Measurements from ENCODE around the gene C17orf78. TPM values are rescaled to one million over a fixed set of nuclear protein-coding genes. Genes with fewer than 3 reads are reported as not detected.

The C17orf78 gene
- total RNA-seq, 3 donors from 2014 or later = not detected

DNA sequence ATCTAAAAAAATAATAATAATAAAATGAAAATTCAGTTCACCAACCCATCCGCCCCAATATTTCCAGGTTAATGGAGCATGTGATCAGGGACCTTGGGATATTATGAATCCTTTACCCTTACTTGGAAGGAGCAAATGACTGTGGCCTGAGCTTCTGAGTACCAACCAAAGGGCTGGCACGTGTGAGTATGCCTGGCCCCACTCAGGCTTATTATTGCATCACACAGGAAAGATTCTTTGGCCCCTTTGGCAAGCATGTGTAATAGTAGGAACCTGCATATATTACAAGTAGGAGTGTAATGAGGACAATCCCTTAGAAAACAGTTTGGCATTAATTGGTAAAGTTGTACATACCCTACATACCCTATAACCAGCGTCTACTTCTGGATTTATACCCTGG lies 7.2 kb upstream of the C17orf78 start:
- TF ChIP-seq POLR2AphosphoS5 (IDR thresholded peaks at IDR 0.05) (no peak), POLR2A (IDR thresholded peaks at IDR 0.05) (no peak)
- TF ChIP-seq, protein P1, sequence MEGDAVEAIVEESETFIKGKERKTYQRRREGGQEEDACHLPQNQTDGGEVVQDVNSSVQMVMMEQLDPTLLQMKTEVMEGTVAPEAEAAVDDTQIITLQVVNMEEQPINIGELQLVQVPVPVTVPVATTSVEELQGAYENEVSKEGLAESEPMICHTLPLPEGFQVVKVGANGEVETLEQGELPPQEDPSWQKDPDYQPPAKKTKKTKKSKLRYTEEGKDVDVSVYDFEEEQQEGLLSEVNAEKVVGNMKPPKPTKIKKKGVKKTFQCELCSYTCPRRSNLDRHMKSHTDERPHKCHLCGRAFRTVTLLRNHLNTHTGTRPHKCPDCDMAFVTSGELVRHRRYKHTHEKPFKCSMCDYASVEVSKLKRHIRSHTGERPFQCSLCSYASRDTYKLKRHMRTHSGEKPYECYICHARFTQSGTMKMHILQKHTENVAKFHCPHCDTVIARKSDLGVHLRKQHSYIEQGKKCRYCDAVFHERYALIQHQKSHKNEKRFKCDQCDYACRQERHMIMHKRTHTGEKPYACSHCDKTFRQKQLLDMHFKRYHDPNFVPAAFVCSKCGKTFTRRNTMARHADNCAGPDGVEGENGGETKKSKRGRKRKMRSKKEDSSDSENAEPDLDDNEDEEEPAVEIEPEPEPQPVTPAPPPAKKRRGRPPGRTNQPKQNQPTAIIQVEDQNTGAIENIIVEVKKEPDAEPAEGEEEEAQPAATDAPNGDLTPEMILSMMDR (IDR thresholded peaks at IDR 0.05) = no peak
- no peak for DNase-seq (ENCODE audit: low spot score in 2 of 2)
- Histone ChIP-seq H3K4me3 (no peak overlapping the region), H3K27me3 (no peaks in the 10 kb centered on the region), H3K4me1 (no peaks in the 10 kb centered on the region), H3K9me3 (no peaks in the 10 kb centered on the region), H3K27ac (no peak overlapping the region), H3K36me3 (no peaks in the 10 kb centered on the region)
- intact Hi-C loops (cut with DNase I; ENCODE audit: low total_unique reads) = no loop called here

DNA sequence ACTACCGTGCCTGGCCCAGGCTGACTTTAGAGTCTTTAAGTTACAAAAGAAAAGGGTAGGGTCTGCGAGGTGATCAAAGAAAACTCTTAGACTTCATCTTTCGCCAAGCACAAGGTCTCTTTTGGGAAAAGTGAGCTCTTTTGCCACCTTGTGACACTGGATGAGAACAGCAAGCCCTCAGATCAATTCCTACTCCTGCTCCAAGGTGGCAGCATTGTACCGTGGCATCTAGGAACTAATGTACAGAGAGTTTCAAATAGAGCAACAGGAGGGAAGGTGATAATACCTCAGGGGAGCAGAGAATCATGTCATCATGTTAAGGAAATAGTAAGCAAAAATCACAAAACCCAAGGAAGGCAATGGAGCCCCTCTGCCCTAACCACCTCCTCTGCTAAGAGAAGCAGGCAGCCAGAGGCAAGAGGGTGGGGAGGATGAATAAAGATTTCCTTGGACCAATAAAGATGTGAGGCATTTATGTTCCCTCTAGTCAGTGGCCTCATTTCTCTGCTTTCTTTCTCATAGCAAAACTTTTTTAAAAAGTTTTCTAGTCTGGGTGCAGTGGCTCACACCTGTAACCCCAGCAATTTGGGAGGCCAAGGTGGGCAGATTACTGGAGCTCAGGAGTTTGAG lies 2.1 kb upstream of the C17orf78 start:
- TF ChIP-seq POLR2A (IDR thresholded peaks at IDR 0.05) = no peak
- TF ChIP-seq POLR2AphosphoS5 (IDR thresholded peaks at IDR 0.05) = no peak
- TF ChIP-seq, protein P1 (IDR thresholded peaks at IDR 0.05) = peak; percentile 85 to 99 (median 99)
- Histone ChIP-seq H3K36me3 (no peaks in the 10 kb centered on the region), H3K4me1 (no peaks in the 10 kb centered on the region), H3K9me3 (no peaks in the 10 kb centered on the region), H3K27me3 (no peaks in the 10 kb centered on the region), H3K4me3 (no peak overlapping the region), H3K27ac (no peak overlapping the region)
- intact Hi-C loops (cut with DNase I; ENCODE audit: low total_unique reads) = no loop called here
- peak in 1 of 2 donors; percentile 65 for DNase-seq (ENCODE audit: low spot score in 2 of 2)

DNA sequence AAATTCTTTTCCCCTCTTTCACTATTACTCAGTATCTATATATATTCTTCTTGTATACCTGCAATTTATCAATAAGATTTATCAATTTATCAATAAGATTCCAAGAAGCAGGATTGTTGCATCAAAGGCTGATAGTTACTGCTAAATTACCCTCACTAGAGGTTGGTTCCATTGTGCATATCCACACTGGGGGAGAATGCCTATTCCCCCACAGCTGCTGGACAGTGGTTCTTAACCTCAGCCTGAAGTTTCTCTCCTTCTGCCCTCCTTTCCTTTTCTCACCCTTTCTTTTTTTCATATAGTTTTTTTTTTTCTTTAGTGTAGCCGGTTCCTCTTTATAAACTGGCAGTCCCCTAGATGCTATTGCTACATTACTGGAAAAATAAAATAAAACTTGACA lies 6.3 kb downstream of the C17orf78 start:
- H3K4me1 ChIP-seq = no peaks in the 10 kb centered on the region
- TF ChIP-seq POLR2A (IDR thresholded peaks at IDR 0.05) = no peak
- no peak for TF ChIP-seq POLR2AphosphoS5 (IDR thresholded peaks at IDR 0.05)
- TF ChIP-seq, protein P1 (IDR thresholded peaks at IDR 0.05) = no peak
- H3K9me3 ChIP-seq = no peaks in the 10 kb centered on the region
- no peaks in the 10 kb centered on the region for H3K36me3 ChIP-seq
- no peaks in the 10 kb centered on the region for H3K27me3 ChIP-seq
- intact Hi-C loops (cut with DNase I; ENCODE audit: low total_unique reads) = no loop called here
- no peak overlapping the region for H3K27ac ChIP-seq
- DNase-seq (ENCODE audit: low spot score in 2 of 2) = no peak
- no peak overlapping the region for H3K4me3 ChIP-seq

DNA sequence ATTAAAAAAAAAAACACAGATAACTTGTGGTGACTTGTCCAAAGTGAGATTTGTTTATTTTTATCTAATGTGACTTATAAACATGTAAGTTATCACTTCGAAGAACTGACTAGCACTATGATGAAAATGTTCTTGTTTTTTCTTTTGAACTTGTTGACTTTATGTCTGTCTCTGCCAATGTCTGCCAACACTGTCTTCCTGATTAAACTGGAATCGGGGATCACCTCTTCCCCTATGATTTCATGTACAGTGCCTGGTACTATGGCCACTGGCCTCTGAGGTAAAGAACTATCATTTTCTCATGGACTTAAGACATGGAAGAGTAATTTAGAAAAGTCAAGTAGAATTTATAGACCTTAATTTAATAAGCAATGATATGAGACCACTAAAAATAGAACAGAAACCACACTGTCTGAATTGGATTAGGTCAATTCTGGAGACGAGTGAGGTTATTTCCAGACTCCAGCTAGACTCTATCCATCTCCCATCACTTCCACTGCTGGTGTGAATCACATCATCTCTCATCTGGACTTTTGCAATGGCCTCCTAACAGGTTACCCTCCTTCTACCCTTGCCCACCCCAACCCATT lies 8.9 kb downstream of the C17orf78 start:
- H3K4me1 ChIP-seq = no peaks in the 10 kb centered on the region
- no peak for DNase-seq (ENCODE audit: low spot score in 2 of 2)
- intact Hi-C loops (cut with DNase I; ENCODE audit: low total_unique reads) = no loop called here
- H3K4me3 ChIP-seq = no peak overlapping the region
- no peak overlapping the region for H3K27ac ChIP-seq
- no peaks in the 10 kb centered on the region for H3K27me3 ChIP-seq
- H3K9me3 ChIP-seq = no peaks in the 10 kb centered on the region
- TF ChIP-seq POLR2AphosphoS5 (IDR thresholded peaks at IDR 0.05) (no peak), POLR2A (IDR thresholded peaks at IDR 0.05) (no peak)
- TF ChIP-seq, protein P1 (IDR thresholded peaks at IDR 0.05) = no peak
- H3K36me3 ChIP-seq = no peaks in the 10 kb centered on the region

DNA sequence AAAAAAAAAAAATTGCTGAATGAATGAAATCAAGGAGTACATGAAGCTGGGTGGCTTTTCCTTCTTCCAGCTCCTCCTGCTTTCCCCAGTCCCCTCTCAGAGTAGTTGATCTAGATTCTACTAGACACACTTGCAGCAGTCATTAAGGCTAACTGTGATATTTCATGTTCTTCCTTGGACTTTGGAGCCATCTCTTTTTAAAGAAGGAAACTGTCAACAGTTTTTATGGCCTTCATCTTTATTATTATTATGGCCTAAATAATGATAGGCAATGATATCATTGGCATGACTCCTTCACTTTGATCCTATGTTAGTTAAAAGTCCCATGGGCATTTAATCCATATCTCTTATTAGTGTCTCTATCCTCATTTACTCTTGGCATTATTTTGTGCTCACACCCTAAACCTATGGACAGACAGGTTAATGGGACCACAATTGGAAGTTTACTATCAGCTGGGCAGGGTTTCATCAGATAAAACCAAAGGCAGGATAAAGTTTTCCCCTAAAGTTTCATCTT lies 9.7 kb downstream of the C17orf78 start:
- H3K27ac ChIP-seq = no peak overlapping the region
- H3K4me1 ChIP-seq = no peaks in the 10 kb centered on the region
- intact Hi-C loops (cut with DNase I; ENCODE audit: low total_unique reads) = no loop called here
- DNase-seq (ENCODE audit: low spot score in 2 of 2) = no peak
- no peaks in the 10 kb centered on the region for H3K9me3 ChIP-seq
- TF ChIP-seq POLR2A (IDR thresholded peaks at IDR 0.05) (no peak), POLR2AphosphoS5 (IDR thresholded peaks at IDR 0.05) (no peak)
- TF ChIP-seq, protein P1 (IDR thresholded peaks at IDR 0.05) = no peak
- H3K36me3 ChIP-seq = no peaks in the 10 kb centered on the region
- no peak overlapping the region for H3K4me3 ChIP-seq
- no peaks in the 10 kb centered on the region for H3K27me3 ChIP-seq

Measured in breast epithelium (tissue), 4 donors.